Activated T-helper 17 cell treated with anti-CD3 and anti-CD28 coated beads, Interleukin-2, amount 50 U/mL, for 72 hours (primary cell): ENCODE data around the gene RCVRN. TPM values are rescaled to one million over a fixed set of nuclear protein-coding genes. Genes with fewer than 3 reads are reported as not detected.

Source experiments
- ATAC-seq: fragments of 150-1000 bp; cut with Tn5 transposase; replicated peaks from 2 replicates; pipeline ENCODE4 v1.10.0; 2021; ENCODE audit warnings: mild to moderate bottlenecking, moderate library complexity
- H3K27ac Mint-ChIP-seq: one replicate; pipeline ENCODE4 v1.8.0; 2022; ENCODE audit warnings: mixed read lengths
- H3K27me3 Mint-ChIP-seq: one replicate; pipeline ENCODE4 v1.8.0; 2022; ENCODE audit warnings: mixed read lengths
- H3K36me3 Mint-ChIP-seq: one replicate; pipeline ENCODE4 v1.8.0; 2022; ENCODE audit warnings: low read depth, mild to moderate bottlenecking, mixed read lengths
- H3K4me1 Mint-ChIP-seq: one replicate; pipeline ENCODE4 v1.8.0; 2022; ENCODE audit warnings: mixed read lengths
- H3K4me3 Mint-ChIP-seq: one replicate; pipeline ENCODE4 v1.8.0; 2022; ENCODE audit warnings: mild to moderate bottlenecking, mixed read lengths
- H3K9me3 Mint-ChIP-seq: one replicate; pipeline ENCODE4 v1.8.0; 2022; ENCODE audit warnings: mixed read lengths
- total RNA-seq, 2 donors: library from RNA; stranded (reverse); gene quantifications; one replicate each; pipeline ENCODE4 v1.2.3, GENCODE V29; 2022

RCVRN gene
- total RNA-seq, 2 donors from 2014 or later: not detected

- H3K27ac Mint-ChIP-seq: no peak overlapping the region
- peaks cover 20% of the 10 kb centered on the region for H3K27me3 Mint-ChIP-seq
- no peak overlapping the region for H3K4me3 Mint-ChIP-seq
- peaks cover 5% of the 10 kb centered on the region for H3K9me3 Mint-ChIP-seq
- H3K36me3 Mint-ChIP-seq: no peaks in the 10 kb centered on the region
- ATAC-seq: no peak
- no peaks in the 10 kb centered on the region for H3K4me1 Mint-ChIP-seq
These were observed 36.5 kb downstream of the RCVRN start for GRCh38 chr17:9868552-9868951.

GRCh38 chr17:9865586-9865985 lies 39.5 kb downstream of the RCVRN start:
- H3K9me3 Mint-ChIP-seq: peaks cover 8% of the 10 kb centered on the region
- H3K36me3 Mint-ChIP-seq: no peaks in the 10 kb centered on the region
- H3K4me1 Mint-ChIP-seq: no peaks in the 10 kb centered on the region
- H3K27me3 Mint-ChIP-seq: peaks cover 16% of the 10 kb centered on the region
- ATAC-seq: no peak
- H3K4me3 Mint-ChIP-seq: no peak overlapping the region
- no peak overlapping the region for H3K27ac Mint-ChIP-seq

GRCh38 chr17:9862949-9863348 lies 42.1 kb downstream of the RCVRN start:
- Mint-ChIP-seq H3K27me3 (peaks cover 14% of the 10 kb centered on the region), H3K4me3 (no peak overlapping the region), H3K36me3 (no peaks in the 10 kb centered on the region), H3K27ac (no peak overlapping the region), H3K4me1 (no peaks in the 10 kb centered on the region), H3K9me3 (peaks cover 8% of the 10 kb centered on the region)
- ATAC-seq: no peak

- Mint-ChIP-seq H3K9me3 (peaks cover 8% of the 10 kb centered on the region), H3K27ac (no peak overlapping the region), H3K4me3 (no peak overlapping the region), H3K36me3 (no peaks in the 10 kb centered on the region), H3K4me1 (no peaks in the 10 kb centered on the region), H3K27me3 (peaks cover 11% of the 10 kb centered on the region)
- ATAC-seq: no peak
These were observed 42.9 kb downstream of the RCVRN start for GRCh38 chr17:9862220-9862619.

GRCh38 chr17:9860851-9861250 lies 44.2 kb downstream of the RCVRN start:
- Mint-ChIP-seq H3K4me1 (no peaks in the 10 kb centered on the region), H3K27ac (no peak overlapping the region), H3K4me3 (no peak overlapping the region), H3K27me3 (peaks cover 11% of the 10 kb centered on the region), H3K36me3 (no peaks in the 10 kb centered on the region), H3K9me3 (peaks cover 8% of the 10 kb centered on the region)
- ATAC-seq: no peak

- H3K36me3 Mint-ChIP-seq: no peaks in the 10 kb centered on the region
- peaks cover 4% of the 10 kb centered on the region for H3K9me3 Mint-ChIP-seq
- no peak overlapping the region for H3K4me3 Mint-ChIP-seq
- H3K27me3 Mint-ChIP-seq: peaks cover under 1% of the 10 kb centered on the region
- no peak overlapping the region for H3K27ac Mint-ChIP-seq
- no peak for ATAC-seq
- no peaks in the 10 kb centered on the region for H3K4me1 Mint-ChIP-seq
These were observed 45.3 kb downstream of the RCVRN start for GRCh38 chr17:9859781-9860180.

GRCh38 chr17:9855036-9855435 lies 50.0 kb downstream of the RCVRN start:
- Mint-ChIP-seq H3K4me1 (no peaks in the 10 kb centered on the region), H3K4me3 (no peak overlapping the region), H3K36me3 (no peaks in the 10 kb centered on the region), H3K9me3 (no peaks in the 10 kb centered on the region), H3K27ac (no peak overlapping the region), H3K27me3 (peaks cover 11% of the 10 kb centered on the region)
- ATAC-seq: no peak

GRCh38 chr17:9854255-9854654 lies 50.8 kb downstream of the RCVRN start:
- Mint-ChIP-seq H3K27ac (no peak overlapping the region), H3K36me3 (no peaks in the 10 kb centered on the region), H3K27me3 (peaks cover 11% of the 10 kb centered on the region), H3K4me1 (no peaks in the 10 kb centered on the region), H3K4me3 (no peak overlapping the region), H3K9me3 (no peaks in the 10 kb centered on the region)
- ATAC-seq: no peak

GRCh38 chr17:9850151-9850550 lies 54.9 kb downstream of the RCVRN start:
- H3K4me3 Mint-ChIP-seq: no peak overlapping the region
- no peak for ATAC-seq
- H3K27ac Mint-ChIP-seq: no peak overlapping the region
- H3K27me3 Mint-ChIP-seq: peaks cover 15% of the 10 kb centered on the region
- no peaks in the 10 kb centered on the region for H3K9me3 Mint-ChIP-seq
- H3K36me3 Mint-ChIP-seq: no peaks in the 10 kb centered on the region
- H3K4me1 Mint-ChIP-seq: no peaks in the 10 kb centered on the region

Other genes starting within 250 kb of the RCVRN start
- gene DHRS7C, start 113.7 kb downstream of the RCVRN start, total RNA-seq: not detected
- gene GSG1L2, start 83.2 kb downstream of the RCVRN start, total RNA-seq: not detected
- gene GLP2R, start 79.3 kb downstream of the RCVRN start, total RNA-seq: not detected